Subcutaneous adipose tissue (tissue), 4 donors: ENCODE measurements around the gene GBP2. TPM values are rescaled to one million over a fixed set of nuclear protein-coding genes. Genes with fewer than 3 reads are reported as not detected.

ENCODE experiments used
- CTCF ChIP-seq: fragments of 450-650 bp; IDR thresholded peaks from one replicate; pipeline ENCODE4 v1.5.1; 2016; ENCODE audit warnings: low read depth, mild to moderate bottlenecking, control low read depth, antibody characterized with exemption, moderate library complexity
- total RNA-seq, 4 donors: library from RNA; depleted of rRNA; stranded (reverse); fragments of >200 nt; gene quantifications; one replicate each; pipeline ENCODE4 v1.1.0, GENCODE V29; 2016

The GBP2 gene
- total RNA-seq = 100 to 1,000 TPM in 1 of 4 donors, 10 to 100 TPM in 3; 47.8 to 124 (median 81.0) TPM

GRCh38 chr1:89125913-89126580 is at the start of gene GBP2:
Gene GBP2, minus strand, starts transcription at chr1:89126114. Its CDS starts 4,148 bp downstream, at chr1:89121966.
- no peak for TF ChIP-seq CTCF

- no peak for TF ChIP-seq CTCF
Observed at GRCh38 chr1:89174491-89174890, 48.6 kb upstream of the GBP2 start.

- TF ChIP-seq CTCF = no peak
Observed at GRCh38 chr1:89172468-89173143, 46.7 kb upstream of the GBP2 start.

- TF ChIP-seq CTCF = no peak
Observed at GRCh38 chr1:89171067-89171438, 45.1 kb upstream of the GBP2 start.

GRCh38 chr1:89170170-89171066 is 44.5 kb upstream of the GBP2 start:
- no peak for TF ChIP-seq CTCF

GRCh38 chr1:89169166-89169565 is 43.3 kb upstream of the GBP2 start:
- TF ChIP-seq CTCF = no peak
